Activated CD4-positive, alpha-beta memory T cell treated with anti-CD3 and anti-CD28 coated beads, Interleukin-2, amount 10 ng/mL, durations not matched to agents 7 days and 5 days (primary cell): ENCODE results near the gene TSHZ2. TPM values are rescaled to one million over a fixed set of nuclear protein-coding genes. Genes with fewer than 3 reads are reported as not detected.
"Not testable (repeated sequence)": the region's sequence is repeated elsewhere in the genome, so short reads cannot be mapped to it uniquely, and the experiment has no call there.

Source experiments
- CTCF ChIA-PET: fragments of 350-600 bp; sonication (Branson Sonifier 250); formaldehyde crosslinking; loops from one replicate; lab custom pipeline; 2021; ENCODE audit warnings: antibody characterized with exemption, inconsistent platforms; lab: Charles Lee
- POLR2A ChIA-PET: fragments of 350-600 bp; sonication (Branson Sonifier 250); formaldehyde crosslinking; loops from one replicate; lab custom pipeline; 2021; ENCODE audit warnings: antibody characterized with exemption; lab: Charles Lee
- DNase-seq: peaks from one replicate; pipeline ENCODE4 v3.0.0-alpha.2; 2020
- H3K27ac Mint-ChIP-seq: one replicate; pipeline ENCODE4 v1.8.0; 2021; ENCODE audit warnings: mild to moderate bottlenecking, mixed read lengths
- H3K27me3 Mint-ChIP-seq: one replicate; pipeline ENCODE4 v1.8.0; 2021; ENCODE audit warnings: mixed read lengths
- H3K36me3 Mint-ChIP-seq: one replicate; pipeline ENCODE4 v1.8.0; 2021; ENCODE audit warnings: low read depth, mixed read lengths
- H3K4me1 Mint-ChIP-seq: one replicate; pipeline ENCODE4 v1.8.0; 2021; ENCODE audit warnings: mixed read lengths
- H3K4me3 Mint-ChIP-seq: one replicate; pipeline ENCODE4 v1.8.0; 2021; ENCODE audit warnings: mild to moderate bottlenecking, mixed read lengths
- H3K9me3 Mint-ChIP-seq: one replicate; pipeline ENCODE4 v1.8.0; 2021; ENCODE audit warnings: mixed read lengths
- total RNA-seq, 2 experiments: library from RNA; stranded (reverse); gene quantifications; one replicate each; pipeline ENCODE4 v1.2.3, GENCODE V29; 2021

The TSHZ2 gene
- total RNA-seq, 2 experiments from 2014 or later: 5.4 to 7.1 TPM

- Mint-ChIP-seq H3K27me3 (no peaks in the 10 kb centered on the region), H3K27ac (no peak overlapping the region), H3K9me3 (no peaks in the 10 kb centered on the region), H3K4me3 (no peak overlapping the region), H3K36me3 (no peaks in the 10 kb centered on the region), H3K4me1 (no peaks in the 10 kb centered on the region)
- POLR2A ChIA-PET: no interaction called here
- DNase-seq: no peak
- CTCF ChIA-PET: no interaction called here
Measured at GRCh38 chr20:53517146-53517545, 545.0 kb downstream of the TSHZ2 start.

- H3K27ac Mint-ChIP-seq, H3K4me3 Mint-ChIP-seq, POLR2A ChIA-PET, H3K27me3 Mint-ChIP-seq, DNase-seq, H3K4me1 Mint-ChIP-seq, H3K36me3 Mint-ChIP-seq, H3K9me3 Mint-ChIP-seq, CTCF ChIA-PET: not testable (repeated sequence)
Measured at GRCh38 chr20:53521421-53521820, 549.3 kb downstream of the TSHZ2 start.

GRCh38 chr20:53522026-53522425, 549.9 kb downstream of the TSHZ2 start:
- CTCF ChIA-PET: no interaction called here
- no peaks in the 10 kb centered on the region for H3K27me3 Mint-ChIP-seq
- H3K27ac Mint-ChIP-seq: no peak overlapping the region
- no peak for DNase-seq
- H3K4me1 Mint-ChIP-seq: no peaks in the 10 kb centered on the region
- no peak overlapping the region for H3K4me3 Mint-ChIP-seq
- H3K36me3 Mint-ChIP-seq: no peaks in the 10 kb centered on the region
- POLR2A ChIA-PET: no interaction called here
- no peaks in the 10 kb centered on the region for H3K9me3 Mint-ChIP-seq

GRCh38 chr20:53522696-53523095, 550.5 kb downstream of the TSHZ2 start:
- Mint-ChIP-seq H3K27ac (no peak overlapping the region), H3K9me3 (no peaks in the 10 kb centered on the region), H3K27me3 (no peaks in the 10 kb centered on the region), H3K4me1 (no peaks in the 10 kb centered on the region), H3K4me3 (no peak overlapping the region), H3K36me3 (no peaks in the 10 kb centered on the region)
- ChIA-PET POLR2A (no interaction called here), CTCF (no interaction called here)
- no peak for DNase-seq

- H3K4me3 Mint-ChIP-seq, POLR2A ChIA-PET: not testable (repeated sequence)
Measured at GRCh38 chr20:53523615-53524014, 551.5 kb downstream of the TSHZ2 start.

GRCh38 chr20:53524589-53525312, 552.6 kb downstream of the TSHZ2 start:
- ChIA-PET POLR2A (no interaction called here), CTCF (no interaction called here)
- H3K4me1 Mint-ChIP-seq: no peaks in the 10 kb centered on the region
- no peaks in the 10 kb centered on the region for H3K27me3 Mint-ChIP-seq
- no peaks in the 10 kb centered on the region for H3K9me3 Mint-ChIP-seq
- no peak overlapping the region for H3K4me3 Mint-ChIP-seq
- no peak for DNase-seq
- no peaks in the 10 kb centered on the region for H3K36me3 Mint-ChIP-seq
- H3K27ac Mint-ChIP-seq: no peak overlapping the region

More at GRCh38 chr20:53523615-53524014, 551.5 kb downstream of the TSHZ2 start:
- H3K27ac Mint-ChIP-seq, H3K9me3 Mint-ChIP-seq, H3K36me3 Mint-ChIP-seq, CTCF ChIA-PET, DNase-seq, H3K27me3 Mint-ChIP-seq, H3K4me1 Mint-ChIP-seq: not testable (repeated sequence)

- ChIA-PET CTCF (no interaction called here), POLR2A (no interaction called here)
- Mint-ChIP-seq H3K36me3 (no peaks in the 10 kb centered on the region), H3K9me3 (no peaks in the 10 kb centered on the region), H3K27me3 (peaks cover 2% of the 10 kb centered on the region), H3K4me1 (no peaks in the 10 kb centered on the region), H3K27ac (no peak overlapping the region), H3K4me3 (no peak overlapping the region)
- no peak for DNase-seq
Measured at GRCh38 chr20:53527196-53527595, 555.0 kb downstream of the TSHZ2 start.

- ChIA-PET POLR2A (no interaction called here), CTCF (no interaction called here)
- no peak overlapping the region for H3K4me3 Mint-ChIP-seq
- H3K27me3 Mint-ChIP-seq: peaks cover 3% of the 10 kb centered on the region
- H3K36me3 Mint-ChIP-seq: no peaks in the 10 kb centered on the region
- no peaks in the 10 kb centered on the region for H3K9me3 Mint-ChIP-seq
- no peaks in the 10 kb centered on the region for H3K4me1 Mint-ChIP-seq
- DNase-seq: no peak
- H3K27ac Mint-ChIP-seq: no peak overlapping the region
Measured at GRCh38 chr20:53529658-53530057, 557.5 kb downstream of the TSHZ2 start.

- peaks cover 3% of the 10 kb centered on the region for H3K27me3 Mint-ChIP-seq
- ChIA-PET POLR2A (no interaction called here), CTCF (interaction anchor here (0.5 kb wide), 1 partner anchor 30 kb away, joined by 3 read pairs; no protein-coding TSS in a partner anchor)
- no peaks in the 10 kb centered on the region for H3K36me3 Mint-ChIP-seq
- H3K9me3 Mint-ChIP-seq: no peaks in the 10 kb centered on the region
- H3K27ac Mint-ChIP-seq: no peak overlapping the region
- no peak for DNase-seq
- H3K4me1 Mint-ChIP-seq: no peaks in the 10 kb centered on the region
- H3K4me3 Mint-ChIP-seq: no peak overlapping the region
Measured at GRCh38 chr20:53530440-53530839, 558.3 kb downstream of the TSHZ2 start.

- H3K4me3 Mint-ChIP-seq, CTCF ChIA-PET, H3K27ac Mint-ChIP-seq, H3K36me3 Mint-ChIP-seq, POLR2A ChIA-PET, DNase-seq, H3K9me3 Mint-ChIP-seq, H3K27me3 Mint-ChIP-seq, H3K4me1 Mint-ChIP-seq: not testable (repeated sequence)
Measured at GRCh38 chr20:53532654-53533312, 560.6 kb downstream of the TSHZ2 start.

GRCh38 chr20:53533500-53533899, 561.3 kb downstream of the TSHZ2 start:
- Mint-ChIP-seq H3K4me3 (no peak overlapping the region), H3K4me1 (no peaks in the 10 kb centered on the region), H3K27ac (no peak overlapping the region), H3K27me3 (peaks cover 5% of the 10 kb centered on the region), H3K36me3 (no peaks in the 10 kb centered on the region), H3K9me3 (no peaks in the 10 kb centered on the region)
- DNase-seq: no peak
- POLR2A ChIA-PET: no interaction called here
- CTCF ChIA-PET: no interaction called here

- no peaks in the 10 kb centered on the region for H3K36me3 Mint-ChIP-seq
- H3K9me3 Mint-ChIP-seq: no peaks in the 10 kb centered on the region
- H3K4me1 Mint-ChIP-seq: no peaks in the 10 kb centered on the region
- no peak overlapping the region for H3K27ac Mint-ChIP-seq
- POLR2A ChIA-PET: no interaction called here
- H3K27me3 Mint-ChIP-seq: peaks cover 5% of the 10 kb centered on the region
- CTCF ChIA-PET: no interaction called here
- H3K4me3 Mint-ChIP-seq: no peak overlapping the region
- no peak for DNase-seq
Measured at GRCh38 chr20:53534037-53534436, 561.9 kb downstream of the TSHZ2 start.

GRCh38 chr20:53535878-53536277, 563.7 kb downstream of the TSHZ2 start:
- Mint-ChIP-seq H3K4me1 (no peaks in the 10 kb centered on the region), H3K9me3 (no peaks in the 10 kb centered on the region)
- CTCF ChIA-PET: no interaction called here

GRCh38 chr20:53536382-53536781, 564.2 kb downstream of the TSHZ2 start:
- H3K27me3 Mint-ChIP-seq, POLR2A ChIA-PET, H3K27ac Mint-ChIP-seq: not testable (repeated sequence)

More at GRCh38 chr20:53535878-53536277, 563.7 kb downstream of the TSHZ2 start:
- H3K27ac Mint-ChIP-seq: no peak overlapping the region
- POLR2A ChIA-PET: no interaction called here
- no peak for DNase-seq
- H3K36me3 Mint-ChIP-seq: no peaks in the 10 kb centered on the region
- no peak overlapping the region for H3K4me3 Mint-ChIP-seq
- H3K27me3 Mint-ChIP-seq: peaks cover 4% of the 10 kb centered on the region

More at GRCh38 chr20:53536382-53536781, 564.2 kb downstream of the TSHZ2 start:
- DNase-seq, H3K9me3 Mint-ChIP-seq, CTCF ChIA-PET, H3K36me3 Mint-ChIP-seq, H3K4me3 Mint-ChIP-seq, H3K4me1 Mint-ChIP-seq: not testable (repeated sequence)
